DOHH2 (cell line): Measurements from ENCODE around the gene INHA.

Source experiments
- H3F3A ChIP-seq: fragments of 200-600 bp; sonication (generic), shearing (Covaris generic); 2 replicates; pipeline ENCODE4 v1.6.0; 2016; ENCODE audit warnings: antibody characterized with exemption, mild to moderate bottlenecking; ENCODE audit not compliant: control insufficient read depth, insufficient read depth
- H3K27ac ChIP-seq: fragments of 200-600 bp; sonication (generic); 2 replicates; pipeline ENCODE4 v1.5.1; 2014; ENCODE audit warnings: low read depth, mild to moderate bottlenecking, low read length, moderate library complexity
- H3K27me3 ChIP-seq: fragments of 200-600 bp; sonication (generic); 2 replicates; pipeline ENCODE4 v1.6.1; 2014; ENCODE audit warnings: mild to moderate bottlenecking, low read length, mixed read lengths; ENCODE audit not compliant: control insufficient read depth
- H3K36me3 ChIP-seq: fragments of 200-600 bp; sonication (generic); 2 replicates; pipeline ENCODE4 v1.6.1; 2014; ENCODE audit warnings: mild to moderate bottlenecking, low read length, moderate library complexity, mixed read lengths; ENCODE audit not compliant: control insufficient read depth
- H3K4me1 ChIP-seq: fragments of 200-600 bp; sonication (generic); 2 replicates; pipeline ENCODE4 v1.6.1; 2014; ENCODE audit warnings: mild to moderate bottlenecking, low read length, mixed read lengths; ENCODE audit not compliant: control insufficient read depth
- H3K4me2 ChIP-seq: fragments of 200-600 bp; sonication (generic); 2 replicates; pipeline ENCODE4 v1.6.0; 2014; ENCODE audit warnings: mild to moderate bottlenecking, low read length, moderate library complexity
- H3K4me3 ChIP-seq: fragments of 200-600 bp; sonication (generic); 2 replicates; pipeline ENCODE4 v1.5.1; 2014; ENCODE audit warnings: mild to moderate bottlenecking, low read length, mixed read lengths
- H3K79me2 ChIP-seq: fragments of 200-600 bp; sonication (generic); 2 replicates; pipeline ENCODE4 v1.6.1; 2014; ENCODE audit warnings: mild to moderate bottlenecking, low read length, mixed read lengths; ENCODE audit not compliant: control insufficient read depth
- H3K9me2 ChIP-seq: fragments of 200-600 bp; sonication (generic); replicated peaks from 2 replicates; pipeline ENCODE4 v1.6.1; 2014; ENCODE audit warnings: mild to moderate bottlenecking, low read length, mixed read lengths; ENCODE audit not compliant: control insufficient read depth
- H3K9me3 ChIP-seq: fragments of 200-600 bp; sonication (generic); 2 replicates; pipeline ENCODE4 v1.6.1; 2014; ENCODE audit warnings: antibody characterized with exemption, low read length, mixed read lengths; ENCODE audit not compliant: control insufficient read depth, insufficient read depth
- H4K20me1 ChIP-seq: fragments of 200-600 bp; sonication (generic); 2 replicates; pipeline ENCODE4 v1.6.0; 2014; ENCODE audit warnings: low read depth, mild to moderate bottlenecking, antibody characterized with exemption, low read length, moderate library complexity; ENCODE audit not compliant: control insufficient read depth, insufficient read depth
- EZH2phosphoT487 ChIP-seq: fragments of 200-600 bp; sonication (generic); IDR thresholded peaks from 2 replicates; pipeline ENCODE4 v1.6.1; 2017; ENCODE audit warnings: borderline replicate concordance, mild to moderate bottlenecking, antibody characterized with exemption, low read length, moderate library complexity, mixed read lengths
- TF ChIP-seq, protein P1 (sequence below): fragments of 200-600 bp; sonication (generic); IDR thresholded peaks from one replicate; pipeline ENCODE4 v1.5.1; 2014; ENCODE audit warnings: antibody characterized with exemption, mild to moderate bottlenecking, low read depth, low read length; ENCODE audit not compliant: poor library complexity, severe bottlenecking

INHA gene

DNA sequence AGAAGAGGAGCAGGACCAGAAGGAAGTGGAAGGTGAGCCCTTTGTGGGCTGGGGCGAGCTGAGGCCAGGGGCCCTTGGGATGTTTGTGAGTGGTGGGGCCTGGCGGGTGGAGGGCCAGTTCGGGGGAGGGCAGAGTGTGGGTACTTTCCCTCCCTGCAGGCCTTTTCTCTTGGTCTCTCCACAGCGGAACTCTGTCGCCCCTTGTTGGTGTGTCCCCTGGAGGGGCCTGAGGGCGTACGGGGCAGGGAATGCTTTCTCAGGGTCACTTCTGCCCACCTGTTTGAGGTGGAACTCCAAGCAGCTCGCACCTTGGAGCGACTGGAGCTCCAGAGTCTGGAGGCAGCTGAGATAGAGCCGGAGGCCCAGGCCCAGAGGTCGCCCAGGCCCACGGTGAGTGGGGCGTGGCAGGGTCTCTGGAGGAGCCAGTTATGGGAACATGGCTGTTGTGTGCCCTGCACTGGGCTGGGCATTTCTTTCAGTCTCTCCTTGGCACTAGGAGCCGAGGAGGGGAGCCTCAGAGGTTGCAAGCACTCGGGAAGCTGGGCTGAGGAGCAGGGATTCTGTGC is 36.4 kb downstream of the INHA start:
- no peak overlapping the region for H3K4me2 ChIP-seq
- H3K4me3 ChIP-seq: no peak overlapping the region
- H4K20me1 ChIP-seq: no peaks in the 10 kb centered on the region
- no peaks in the 10 kb centered on the region for H3K9me2 ChIP-seq
- TF ChIP-seq, protein P1, sequence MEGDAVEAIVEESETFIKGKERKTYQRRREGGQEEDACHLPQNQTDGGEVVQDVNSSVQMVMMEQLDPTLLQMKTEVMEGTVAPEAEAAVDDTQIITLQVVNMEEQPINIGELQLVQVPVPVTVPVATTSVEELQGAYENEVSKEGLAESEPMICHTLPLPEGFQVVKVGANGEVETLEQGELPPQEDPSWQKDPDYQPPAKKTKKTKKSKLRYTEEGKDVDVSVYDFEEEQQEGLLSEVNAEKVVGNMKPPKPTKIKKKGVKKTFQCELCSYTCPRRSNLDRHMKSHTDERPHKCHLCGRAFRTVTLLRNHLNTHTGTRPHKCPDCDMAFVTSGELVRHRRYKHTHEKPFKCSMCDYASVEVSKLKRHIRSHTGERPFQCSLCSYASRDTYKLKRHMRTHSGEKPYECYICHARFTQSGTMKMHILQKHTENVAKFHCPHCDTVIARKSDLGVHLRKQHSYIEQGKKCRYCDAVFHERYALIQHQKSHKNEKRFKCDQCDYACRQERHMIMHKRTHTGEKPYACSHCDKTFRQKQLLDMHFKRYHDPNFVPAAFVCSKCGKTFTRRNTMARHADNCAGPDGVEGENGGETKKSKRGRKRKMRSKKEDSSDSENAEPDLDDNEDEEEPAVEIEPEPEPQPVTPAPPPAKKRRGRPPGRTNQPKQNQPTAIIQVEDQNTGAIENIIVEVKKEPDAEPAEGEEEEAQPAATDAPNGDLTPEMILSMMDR: no peak
- no peak for TF ChIP-seq EZH2phosphoT487
- H3K79me2 ChIP-seq: no peaks in the 10 kb centered on the region
- H3K36me3 ChIP-seq: no peaks in the 10 kb centered on the region; the same call in 1 of the 2 replicates
- H3K4me1 ChIP-seq: 0 out of 2 replicates have a peak, but pooled peaks cover 5% of the 10 kb centered on the region
- H3K27me3 ChIP-seq: no peaks in the 10 kb centered on the region
- no peaks in the 10 kb centered on the region for H3K9me3 ChIP-seq
- no peaks in the 10 kb centered on the region for H3F3A ChIP-seq
- H3K27ac ChIP-seq: no peak overlapping the region

DNA sequence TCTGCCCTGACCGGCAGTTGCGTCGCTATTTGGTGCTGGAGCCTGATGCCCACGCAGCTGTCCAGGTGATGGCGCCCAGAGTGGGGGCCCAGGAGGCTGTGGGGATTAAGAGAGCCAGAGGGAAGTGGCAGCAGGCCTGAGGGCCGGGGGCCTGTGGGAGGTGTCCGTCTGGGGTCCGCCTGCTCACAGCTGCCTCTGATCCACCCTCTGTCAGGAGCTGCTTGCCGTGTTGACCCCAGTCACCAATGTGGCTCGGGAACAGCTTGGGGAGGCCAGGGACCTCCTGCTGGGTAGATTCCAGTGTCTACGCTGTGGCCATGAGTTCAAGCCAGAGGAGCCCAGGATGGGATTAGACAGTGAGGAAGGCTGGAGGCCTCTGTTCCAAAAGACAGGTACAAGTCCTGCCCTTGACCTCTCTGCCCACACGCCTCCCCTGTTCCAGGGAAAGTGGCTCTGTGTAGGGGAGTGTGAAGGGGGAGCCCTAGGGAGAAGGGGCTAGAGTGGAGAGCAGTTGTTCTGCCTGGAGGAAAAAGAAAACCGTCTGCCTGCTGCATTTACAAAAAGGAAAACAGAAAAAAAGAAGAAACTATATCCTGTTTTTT is 37.1 kb downstream of the INHA start:
- Histone ChIP-seq H3K9me2 (no peaks in the 10 kb centered on the region), H4K20me1 (no peaks in the 10 kb centered on the region), H3K27me3 (no peaks in the 10 kb centered on the region), H3K36me3 (no peaks in the 10 kb centered on the region; the same call in 1 of the 2 replicates), H3K4me1 (no peaks in the 10 kb centered on the region), H3K27ac (no peak overlapping the region), H3K9me3 (no peaks in the 10 kb centered on the region), H3K79me2 (no peaks in the 10 kb centered on the region), H3K4me2 (no peak overlapping the region), H3K4me3 (no peak overlapping the region), H3F3A (no peaks in the 10 kb centered on the region)
- TF ChIP-seq, protein P1: no peak

DNA sequence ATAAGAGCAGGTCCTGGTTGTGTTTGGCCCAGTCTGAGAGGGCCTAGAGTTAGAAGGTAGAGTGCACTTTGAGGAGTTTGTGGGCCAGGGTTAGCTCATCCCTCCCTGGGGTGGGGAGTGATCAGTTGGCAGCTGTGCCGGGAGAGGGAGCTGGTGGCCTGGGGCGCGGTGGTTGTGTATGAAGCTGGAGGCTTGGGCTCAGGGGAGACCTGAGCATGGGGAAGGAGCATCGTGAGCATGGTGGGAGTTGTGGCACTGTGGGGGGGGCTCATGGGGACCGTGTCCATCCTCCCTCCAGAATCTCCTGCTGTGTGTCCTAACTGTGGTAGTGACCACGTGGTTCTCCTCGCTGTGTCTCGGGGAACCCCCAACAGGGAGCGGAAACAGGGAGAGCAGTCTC is 39.2 kb downstream of the INHA start:
- TF ChIP-seq, protein P1: no peak
- TF ChIP-seq EZH2phosphoT487: no peak
- no peaks in the 10 kb centered on the region for H3K36me3 ChIP-seq
- H4K20me1 ChIP-seq: no peaks in the 10 kb centered on the region

More for the DNA sequence above, 39.2 kb downstream of the INHA start:
- Histone ChIP-seq H3K27me3 (no peaks in the 10 kb centered on the region), H3F3A (no peaks in the 10 kb centered on the region), H3K9me2 (no peaks in the 10 kb centered on the region), H3K9me3 (no peaks in the 10 kb centered on the region), H3K79me2 (no peaks in the 10 kb centered on the region), H3K4me1 (no peaks in the 10 kb centered on the region), H3K4me3 (no peak overlapping the region), H3K27ac (no peak overlapping the region), H3K4me2 (no peak overlapping the region)
